Embryonic facial prominence (tissue), 1 donor: ENCODE results near the gene EIF3L.

Experiments
- DNase-seq: peaks from one replicate; pipeline ENCODE4 v3.0.0-alpha.2; 2016; ENCODE audit errors: extremely low spot score

Gene EIF3L

DNA sequence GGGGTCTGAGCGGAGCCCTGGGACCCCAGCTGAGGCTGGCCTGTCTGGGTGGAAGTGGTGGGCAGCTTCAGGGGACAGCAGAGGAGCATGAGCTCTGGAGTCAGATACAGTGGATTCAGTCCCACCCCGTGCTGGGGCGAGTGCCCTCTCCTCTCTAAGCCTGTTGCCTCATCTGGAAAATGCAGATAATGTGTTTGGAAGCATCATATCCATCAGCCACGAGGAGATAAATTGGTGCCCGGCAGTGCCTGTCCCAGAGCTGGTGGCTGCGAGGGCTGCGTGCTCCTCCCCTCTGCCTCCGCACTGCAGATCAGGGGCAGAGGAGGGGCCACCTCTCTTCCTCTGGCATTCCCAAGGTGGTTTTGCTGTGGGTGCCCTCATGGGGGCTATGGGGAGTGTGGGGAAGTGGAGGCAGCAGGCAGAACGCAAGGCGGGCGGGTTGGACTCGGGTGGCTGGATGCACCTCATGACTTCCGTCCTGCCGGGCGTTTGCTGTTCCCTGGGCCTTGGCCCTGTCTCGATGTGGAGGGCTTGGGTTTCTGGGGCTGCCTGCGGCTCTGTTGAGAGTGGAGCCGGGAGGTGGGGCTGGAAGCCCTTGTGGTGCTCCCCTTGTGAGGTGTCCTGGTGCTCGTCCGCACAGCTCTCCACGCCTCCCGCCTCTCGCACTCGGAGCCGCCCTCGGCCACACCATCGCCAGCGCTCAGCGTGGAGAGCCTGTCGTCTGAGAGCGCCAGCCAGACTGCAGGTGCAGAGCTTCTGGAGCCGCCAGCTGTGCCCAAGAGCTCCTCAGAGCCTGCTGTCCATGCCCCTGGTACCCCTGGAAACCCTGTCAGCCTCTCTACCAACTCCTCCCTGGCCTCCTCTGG is 77.8 kb downstream of the EIF3L start:
- no peak for DNase-seq

DNA sequence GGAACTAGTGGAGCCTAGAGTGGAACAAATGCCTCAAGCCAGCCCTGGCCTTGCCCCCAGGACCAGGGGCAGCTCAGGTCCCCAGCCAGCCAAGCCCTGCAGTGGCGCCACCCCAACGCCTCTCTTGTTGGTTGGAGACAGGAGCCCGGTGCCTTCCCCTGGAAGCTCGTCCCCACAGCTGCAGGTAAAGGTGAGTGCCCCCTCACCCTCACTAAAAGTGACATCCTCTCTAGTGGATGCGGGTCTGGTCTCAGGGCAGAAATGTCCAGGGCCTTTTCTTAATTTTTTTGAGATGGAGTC is 78.4 kb downstream of the EIF3L start:
- no peak for DNase-seq

DNA sequence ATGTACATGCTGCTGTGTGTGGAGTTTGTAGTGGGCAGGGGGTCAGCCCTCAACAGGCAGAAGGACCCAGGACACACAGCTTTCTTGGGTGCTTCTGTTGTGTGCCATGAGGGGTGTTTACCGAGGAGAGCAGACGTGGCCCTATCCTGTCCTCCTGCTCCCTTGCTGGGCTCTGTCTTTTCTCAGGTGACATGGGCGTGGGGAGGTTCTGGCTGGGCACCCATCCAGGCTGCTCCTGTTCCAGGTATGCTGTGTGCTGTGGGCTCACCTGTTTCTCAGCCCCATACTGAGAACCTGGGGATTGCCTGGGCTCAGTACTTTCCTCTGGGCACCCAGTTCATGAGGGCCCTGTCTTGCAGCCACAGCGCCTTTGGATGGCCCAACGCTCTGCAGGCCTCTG is 80.2 kb downstream of the EIF3L start:
- no peak for DNase-seq

DNA sequence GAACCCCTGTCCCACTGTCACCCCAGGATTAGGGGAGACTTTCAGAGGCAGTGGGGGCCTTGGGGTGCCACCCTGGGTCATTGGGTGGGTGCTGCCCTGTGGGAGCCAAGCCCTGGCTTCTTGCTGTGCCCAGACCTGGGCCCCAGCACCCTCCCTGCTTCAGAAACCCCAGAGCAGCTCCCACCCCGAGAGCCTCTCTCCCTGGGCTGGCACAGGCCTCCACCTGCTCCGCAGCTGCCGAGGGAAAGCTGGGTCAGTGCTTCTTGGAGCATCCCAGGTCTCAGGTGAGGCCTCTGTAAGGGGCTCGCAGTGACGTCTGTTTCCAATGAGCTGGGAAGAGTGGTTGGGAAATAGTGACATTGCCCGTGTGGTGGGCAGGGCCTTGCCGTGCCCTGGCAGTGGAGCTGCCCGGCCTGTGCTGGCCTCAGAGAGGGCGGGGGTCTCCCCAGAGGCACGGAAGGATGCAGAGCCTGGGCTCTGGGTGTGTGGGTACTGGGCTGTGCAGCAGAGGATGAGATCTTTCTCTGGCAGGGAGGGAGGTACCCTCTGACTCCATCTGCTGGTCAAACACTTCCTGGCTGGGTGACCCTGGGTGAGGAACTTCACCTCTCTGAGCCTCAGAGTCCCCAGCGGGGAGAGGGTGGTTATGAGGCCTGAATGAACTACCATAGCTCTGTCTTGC is 81.2 kb downstream of the EIF3L start:
- DNase-seq = no peak

DNA sequence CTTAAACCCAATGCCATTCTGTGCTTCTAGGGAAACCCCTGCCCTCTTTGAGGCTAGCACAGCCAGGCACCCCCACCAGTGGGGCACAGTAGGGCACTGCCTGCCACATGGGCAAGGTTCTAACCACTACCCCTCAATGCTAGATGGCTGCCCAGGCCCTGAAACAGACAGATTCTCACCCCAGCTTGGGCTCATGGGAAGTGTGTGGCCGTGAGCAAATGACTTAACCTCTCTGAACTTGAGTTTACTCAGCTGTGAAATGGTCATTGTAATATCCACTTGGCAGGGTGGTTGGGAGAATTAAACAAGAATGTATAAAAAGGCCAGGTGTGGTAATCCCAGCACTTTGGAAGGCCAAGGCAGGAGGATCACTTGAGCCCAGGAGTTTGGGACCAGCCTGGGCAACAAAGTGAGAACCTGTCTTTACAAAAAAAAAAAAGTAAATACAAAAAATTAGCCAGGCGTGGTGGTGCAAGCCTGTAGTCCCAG is 81.8 kb downstream of the EIF3L start:
- DNase-seq = no peak

DNA sequence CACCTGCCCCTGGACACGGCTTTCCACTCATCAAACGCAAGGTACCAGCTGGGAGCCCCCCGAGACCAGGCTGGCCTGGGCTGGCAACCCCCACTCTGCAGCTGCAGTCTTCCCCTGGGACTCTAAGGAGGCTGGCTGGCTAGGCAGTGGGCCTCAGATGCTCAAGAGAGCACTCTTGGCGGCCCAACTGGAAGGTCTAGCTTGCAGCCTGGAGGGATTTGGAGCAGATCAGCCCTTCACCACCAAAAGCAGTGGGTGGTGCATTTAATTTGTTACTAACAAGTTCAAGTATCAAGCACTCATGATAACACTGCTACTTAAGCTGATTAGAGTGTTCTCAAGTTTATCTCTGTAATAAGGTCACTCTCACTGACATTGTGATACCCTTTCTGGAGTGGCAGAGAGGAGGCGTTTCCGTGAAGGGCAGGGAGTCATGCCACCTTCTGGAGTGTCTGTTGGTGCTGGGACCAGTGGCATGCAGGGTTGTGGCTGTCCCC is 82.7 kb downstream of the EIF3L start:
- DNase-seq = no peak

DNA sequence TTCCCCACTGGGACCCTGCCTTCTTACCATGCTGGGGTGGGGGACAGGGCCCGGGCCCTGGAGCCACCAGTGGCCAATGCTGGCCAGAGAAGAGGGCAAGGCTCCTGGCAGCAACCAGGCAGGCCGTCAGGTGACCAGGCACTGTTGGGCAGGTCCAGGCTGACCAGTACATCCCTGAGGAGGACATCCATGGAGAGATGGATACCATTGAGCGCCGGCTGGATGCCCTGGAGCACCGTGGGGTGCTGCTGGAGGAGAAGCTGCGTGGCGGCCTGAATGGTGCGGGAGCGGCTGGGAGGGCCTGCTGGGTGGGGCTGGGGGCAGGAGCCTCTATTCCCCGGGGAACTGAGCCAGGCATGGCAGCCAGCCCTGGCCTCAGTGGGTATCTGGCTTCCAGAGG is 83.2 kb downstream of the EIF3L start:
- DNase-seq = no peak

DNA sequence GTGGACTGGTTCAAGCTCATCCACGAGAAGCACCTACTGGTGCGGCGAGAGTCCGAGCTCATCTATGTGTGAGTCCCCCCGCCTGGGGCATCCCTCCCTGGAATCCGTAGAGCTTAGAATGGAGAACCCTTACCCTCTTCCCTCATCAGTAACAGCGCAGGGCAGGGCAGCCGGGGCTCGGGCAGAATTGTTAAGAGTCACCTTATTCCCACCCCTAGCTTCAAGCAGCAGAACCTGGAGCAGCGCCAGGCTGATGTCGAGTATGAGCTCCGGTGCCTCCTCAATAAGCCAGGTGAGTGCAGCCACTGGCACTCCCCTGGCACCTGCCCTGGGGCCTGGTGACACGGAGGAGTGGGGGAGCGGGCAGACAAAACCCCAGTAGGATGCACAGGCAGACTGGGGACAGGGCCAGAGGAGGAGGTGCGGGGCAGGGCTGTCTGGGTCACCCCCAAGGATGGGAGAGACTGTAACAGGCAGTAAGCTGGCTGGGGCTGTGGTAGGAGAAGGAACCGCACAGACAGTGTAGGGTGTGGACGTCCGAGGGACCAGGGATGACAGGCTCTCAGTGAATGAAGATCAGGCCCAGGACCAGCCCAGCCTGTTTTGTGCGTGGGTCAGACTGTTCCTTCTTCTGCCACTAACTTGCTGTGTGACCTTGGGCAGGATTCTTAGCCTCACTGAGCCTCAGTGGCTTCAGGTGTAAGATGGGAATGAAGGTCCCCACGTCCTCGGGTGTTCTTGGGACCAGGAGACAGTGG is 83.8 kb downstream of the EIF3L start:
- no peak for DNase-seq

DNA sequence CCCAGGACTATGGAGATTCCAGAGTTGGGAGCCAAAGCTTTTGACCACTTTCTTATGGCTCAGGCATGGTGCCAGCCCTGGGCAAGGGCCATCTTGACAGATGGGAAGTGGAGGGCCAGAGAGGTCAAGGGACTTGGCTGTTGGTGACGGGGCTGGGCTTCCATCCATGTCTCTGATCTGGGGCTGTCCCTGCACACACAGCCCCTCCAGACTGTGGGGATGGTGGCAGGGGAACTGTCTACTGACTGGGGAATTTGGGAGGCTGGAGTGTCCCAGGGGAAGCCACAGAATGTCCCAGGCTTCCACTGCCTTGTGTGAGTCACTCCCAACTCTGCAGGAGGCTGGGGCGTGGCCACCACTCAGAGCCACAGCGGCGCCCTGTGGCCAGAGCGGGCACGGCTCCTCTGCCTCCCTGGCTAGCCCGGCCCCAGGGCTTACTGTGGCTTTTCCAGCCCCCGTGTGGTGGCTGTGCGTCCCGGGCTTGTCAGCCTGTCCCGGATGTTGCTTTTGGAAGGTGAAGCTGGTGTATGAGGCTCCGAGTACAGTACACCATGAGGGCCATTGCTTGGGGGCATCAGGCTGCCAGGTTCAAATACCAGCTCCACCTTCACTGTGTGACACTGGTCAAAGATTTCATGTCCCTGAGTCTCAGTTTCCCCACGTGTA is 84.6 kb downstream of the EIF3L start:
- DNase-seq = no peak
